HG03135 (cell line): Measurements from ENCODE around the gene COP1.
A peak's percentile ranks its signal among the peaks of the same experiment; 100 is the strongest.
"Not testable (repeated sequence)": the region's sequence is repeated elsewhere in the genome, so short reads cannot be mapped to it uniquely, and the experiment has no call there.

Source experiments
- ATAC-seq: cut with Tn5 transposase; IDR thresholded peaks from one replicate; pipeline ENCODE4 v1.9.1; 2021; ENCODE audit warnings: mild to moderate bottlenecking, moderate library complexity; ENCODE audit not compliant: unreplicated experiment

The COP1 gene

GRCh38 chr1:176206961-176207902 lies at the start of gene COP1:
COP1 (minus strand) TSS chr1:176207286; CDS start chr1:176206978, 308 bp downstream.
- peak; percentile 77 for ATAC-seq

GRCh38 chr1:176252191-176252590 lies 45.1 kb upstream of the COP1 start:
- ATAC-seq, result no peak

GRCh38 chr1:176244851-176245250 lies 37.8 kb upstream of the COP1 start:
- no peak for ATAC-seq

GRCh38 chr1:176243746-176244145 lies 36.7 kb upstream of the COP1 start:
- ATAC-seq, result no peak

GRCh38 chr1:176241385-176242015 lies 34.4 kb upstream of the COP1 start:
- no peak for ATAC-seq

- ATAC-seq, result not testable (repeated sequence)
Observed at GRCh38 chr1:176233657-176234056, 26.6 kb upstream of the COP1 start.

GRCh38 chr1:176227579-176227978 lies 20.5 kb upstream of the COP1 start:
- no peak for ATAC-seq

GRCh38 chr1:176225911-176226310 lies 18.8 kb upstream of the COP1 start:
- ATAC-seq, result no peak

- no peak for ATAC-seq
Observed at GRCh38 chr1:176225479-176225875, 18.4 kb upstream of the COP1 start.

GRCh38 chr1:176222196-176222595 lies 15.1 kb upstream of the COP1 start:
- no peak for ATAC-seq

GRCh38 chr1:176220100-176220689 lies 13.1 kb upstream of the COP1 start:
- no peak for ATAC-seq

GRCh38 chr1:176217461-176218099 lies 10.5 kb upstream of the COP1 start:
- no peak for ATAC-seq

GRCh38 chr1:176216031-176216430 lies 8.9 kb upstream of the COP1 start:
- no peak for ATAC-seq

- ATAC-seq, result no peak
Observed at GRCh38 chr1:176211396-176212165, 4.5 kb upstream of the COP1 start.

- no peak for ATAC-seq
Observed at GRCh38 chr1:176208034-176208433, 948 bp upstream of the COP1 start.

GRCh38 chr1:176206006-176206960 lies 803 bp downstream of the COP1 start:
- peak; percentile 23 for ATAC-seq

GRCh38 chr1:176205332-176205914 lies 1.7 kb downstream of the COP1 start:
- ATAC-seq, result no peak

GRCh38 chr1:176204655-176205054 lies 2.4 kb downstream of the COP1 start:
- not testable (repeated sequence) for ATAC-seq

GRCh38 chr1:176203735-176204134 lies 3.4 kb downstream of the COP1 start:
- no peak for ATAC-seq
